HEK293T (cell line): ENCODE data around the gene OR7C1.

Experiments
- BHLHE40 ChIP-seq: fragments of 450-650 bp; IDR thresholded peaks from 2 replicates; pipeline ENCODE4 v1.6.1; 2016; ENCODE audit warnings: mild to moderate bottlenecking, moderate library complexity, borderline replicate concordance
- FOXK2 ChIP-seq: fragments of 450-650 bp; IDR thresholded peaks from 2 replicates; pipeline ENCODE4 v1.6.1; 2016; ENCODE audit warnings: mild to moderate bottlenecking
- FOXM1 ChIP-seq: fragments of 450-650 bp; IDR thresholded peaks from 2 replicates; pipeline ENCODE4 v1.6.1; 2017; ENCODE audit warnings: mild to moderate bottlenecking, borderline replicate concordance
- LEF1 ChIP-seq: fragments of 450-650 bp; IDR thresholded peaks from 2 replicates; pipeline ENCODE4 v1.6.1; 2017; ENCODE audit warnings: mild to moderate bottlenecking, borderline replicate concordance
- SP1 ChIP-seq: fragments of 450-650 bp; IDR thresholded peaks from 2 replicates; pipeline ENCODE4 v1.6.1; 2017
- TARDBP ChIP-seq: fragments of 450-650 bp; IDR thresholded peaks from 2 replicates; pipeline ENCODE4 v1.6.1; 2016

DNA sequence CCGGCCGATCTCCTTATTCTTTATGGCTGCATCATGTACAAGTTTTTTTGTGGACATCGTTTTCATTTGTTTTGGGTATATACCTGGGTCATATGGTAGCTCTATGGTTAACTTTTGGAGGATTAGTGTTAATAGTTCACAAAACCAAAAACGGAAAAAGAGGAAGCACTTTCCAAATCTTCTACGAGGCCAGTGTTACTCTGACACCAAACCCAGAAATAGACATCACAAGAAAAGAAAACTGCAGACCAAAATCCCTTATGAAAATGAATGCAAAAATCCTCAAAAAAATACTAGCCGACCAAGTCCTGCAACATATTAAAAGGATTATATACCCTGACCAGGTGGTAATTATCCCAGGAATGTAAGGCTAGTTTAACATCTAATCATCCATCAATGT lies 86.4 kb downstream of the OR7C1 start:
- no peak for TF ChIP-seq TARDBP
- TF ChIP-seq LEF1: no peak
- TF ChIP-seq SP1: no peak
- TF ChIP-seq FOXK2: no peak
- TF ChIP-seq FOXM1: no peak
- no peak for TF ChIP-seq BHLHE40
